GM21515 (cell line): ENCODE measurements around the gene STEAP1B.
"Not testable (repeated sequence)": the region's sequence is repeated elsewhere in the genome, so short reads cannot be mapped to it uniquely, and the experiment has no call there.

Source experiments
- ATAC-seq: cut with Tn5 transposase; IDR thresholded peaks from one replicate; pipeline ENCODE4 v1.9.1; 2021; ENCODE audit not compliant: unreplicated experiment

The STEAP1B gene

DNA sequence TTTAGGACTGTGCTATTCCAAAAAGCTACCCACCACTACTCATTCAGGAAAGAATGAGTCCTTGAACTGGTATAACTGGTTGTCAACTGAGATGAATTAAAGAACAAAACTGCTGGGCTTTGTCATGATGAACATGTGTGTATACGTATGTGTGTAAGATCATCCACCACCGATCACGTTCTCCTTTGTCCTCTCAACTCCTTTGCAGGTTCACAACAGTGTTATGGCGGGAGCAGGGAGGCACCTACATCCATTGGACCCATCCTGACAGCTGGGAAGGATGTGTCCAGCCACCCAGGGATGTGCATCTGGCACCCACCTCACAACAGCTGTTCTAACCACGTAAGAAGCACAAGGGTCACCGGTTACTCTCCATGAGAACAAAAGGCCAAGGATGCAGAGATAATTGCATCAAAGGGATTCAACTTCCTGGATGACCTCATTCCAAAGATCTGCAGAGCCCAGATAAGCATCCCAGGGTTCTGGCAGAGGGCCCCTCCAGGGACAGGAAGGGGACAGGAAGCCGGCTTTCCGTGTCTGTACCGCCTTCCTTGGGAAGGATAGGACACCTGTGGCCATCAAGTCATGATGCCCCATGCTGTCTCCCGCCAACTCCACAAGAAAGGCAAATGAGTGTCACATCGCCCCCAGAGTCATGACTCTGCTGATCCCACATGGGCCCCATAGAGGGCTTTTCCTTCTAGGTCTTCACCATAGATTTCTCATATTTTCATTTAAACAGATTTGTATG lies 66.1 kb downstream of the STEAP1B start:
- no peak for ATAC-seq

- not testable (repeated sequence) for ATAC-seq
Measured at GRCh38 chr7:22433165-22433700, 66.8 kb downstream of the STEAP1B start.

- ATAC-seq = no peak
Measured at GRCh38 chr7:22432203-22432718, 67.7 kb downstream of the STEAP1B start.

DNA sequence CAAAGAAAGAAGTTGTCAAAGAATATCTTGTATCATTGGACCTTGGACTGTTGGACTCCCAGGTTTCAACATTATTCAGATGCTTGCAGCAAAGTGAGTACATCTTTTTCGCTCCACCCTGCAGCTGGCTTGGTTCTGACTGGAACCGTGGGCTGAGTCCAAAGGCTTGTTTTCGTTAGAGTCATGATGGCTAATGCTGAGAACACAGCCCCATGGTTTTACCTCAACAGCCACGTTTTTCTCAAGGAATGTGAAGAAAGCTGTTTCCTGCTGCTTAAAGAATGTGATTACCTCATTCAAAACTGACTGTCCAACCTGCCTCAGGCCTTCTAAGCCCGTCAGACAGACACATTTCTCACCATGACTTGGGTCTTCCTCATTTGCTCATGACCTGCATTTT lies 69.5 kb downstream of the STEAP1B start:
- ATAC-seq = no peak

GRCh38 chr7:22429386-22429785 lies 70.6 kb downstream of the STEAP1B start:
- ATAC-seq = no peak

DNA sequence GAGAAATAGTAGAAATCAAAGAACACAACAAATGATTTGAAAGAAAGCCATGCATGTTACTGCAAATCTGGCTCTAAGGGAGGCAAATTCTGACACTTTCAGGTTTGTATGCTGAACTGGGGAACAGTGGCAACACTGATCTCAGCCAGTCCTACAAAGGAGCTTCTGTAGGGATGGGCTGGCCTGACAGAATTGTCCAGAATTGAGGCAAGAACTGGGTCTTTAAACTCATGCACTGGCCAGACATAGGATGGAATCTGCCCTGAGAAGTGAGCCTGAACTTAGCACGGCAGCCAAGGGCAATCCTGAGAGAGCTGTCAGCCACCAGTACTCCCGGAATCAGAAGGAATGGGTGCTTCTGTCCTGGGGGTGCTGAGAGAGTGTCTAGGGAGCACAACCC lies 72.1 kb downstream of the STEAP1B start:
- ATAC-seq = no peak

GRCh38 chr7:22427104-22427503 lies 72.9 kb downstream of the STEAP1B start:
- ATAC-seq = no peak

DNA sequence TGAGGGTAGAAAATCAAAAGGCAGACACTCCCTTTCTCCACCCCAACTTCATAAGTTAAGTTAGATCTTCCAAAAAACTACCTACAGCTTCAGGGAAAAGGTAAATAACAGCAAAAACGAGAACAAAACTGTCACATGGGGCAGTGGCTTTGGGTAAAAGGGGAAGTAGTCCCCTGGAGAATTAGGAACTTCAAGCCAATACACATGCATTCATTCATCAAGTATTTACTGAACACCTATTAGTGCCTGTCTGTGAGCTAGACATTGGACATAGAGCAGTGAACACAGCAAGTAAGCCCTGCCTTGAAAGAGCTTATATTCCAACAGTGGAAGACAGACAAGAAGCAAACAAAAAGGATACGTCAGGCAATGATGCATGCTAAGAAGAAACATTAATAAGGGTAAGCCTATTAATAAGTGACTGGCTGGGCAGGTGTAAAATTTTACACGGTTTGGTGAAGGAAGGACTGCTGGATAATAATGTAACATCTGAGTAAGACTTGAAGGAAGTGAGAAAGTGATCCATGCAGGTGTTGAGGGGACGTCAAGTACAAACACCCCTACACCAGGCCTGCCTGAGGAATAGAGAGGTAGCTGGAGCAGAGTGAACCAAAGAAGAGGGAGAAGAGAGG lies 73.4 kb downstream of the STEAP1B start:
- ATAC-seq = peak; percentile 66

DNA sequence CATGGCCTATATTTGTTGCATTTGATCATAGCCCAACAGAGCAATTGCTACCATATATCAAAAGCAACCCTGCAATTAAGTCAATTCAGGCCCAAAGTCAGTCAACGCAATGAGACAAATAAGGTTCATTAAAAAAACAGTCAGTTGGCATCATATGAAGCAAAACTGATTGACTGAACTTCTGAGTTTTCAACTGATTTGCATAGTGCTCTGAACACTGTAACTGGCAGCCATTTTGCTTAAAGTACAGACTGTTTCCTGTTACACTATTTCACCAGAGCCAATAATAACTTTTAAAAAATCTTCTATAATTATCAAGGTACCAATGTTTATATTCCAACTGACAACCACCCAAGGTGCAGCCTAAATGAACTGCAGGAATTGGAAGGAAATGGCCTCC lies 74.6 kb downstream of the STEAP1B start:
- no peak for ATAC-seq

GRCh38 chr7:22422831-22423615 lies 77.0 kb downstream of the STEAP1B start:
- no peak for ATAC-seq

- no peak for ATAC-seq
Measured at GRCh38 chr7:22420973-22421635, 78.9 kb downstream of the STEAP1B start.

GRCh38 chr7:22420008-22420407 lies 80.0 kb downstream of the STEAP1B start:
- ATAC-seq = no peak

- ATAC-seq = no peak
Measured at GRCh38 chr7:22419488-22419887, 80.5 kb downstream of the STEAP1B start.

DNA sequence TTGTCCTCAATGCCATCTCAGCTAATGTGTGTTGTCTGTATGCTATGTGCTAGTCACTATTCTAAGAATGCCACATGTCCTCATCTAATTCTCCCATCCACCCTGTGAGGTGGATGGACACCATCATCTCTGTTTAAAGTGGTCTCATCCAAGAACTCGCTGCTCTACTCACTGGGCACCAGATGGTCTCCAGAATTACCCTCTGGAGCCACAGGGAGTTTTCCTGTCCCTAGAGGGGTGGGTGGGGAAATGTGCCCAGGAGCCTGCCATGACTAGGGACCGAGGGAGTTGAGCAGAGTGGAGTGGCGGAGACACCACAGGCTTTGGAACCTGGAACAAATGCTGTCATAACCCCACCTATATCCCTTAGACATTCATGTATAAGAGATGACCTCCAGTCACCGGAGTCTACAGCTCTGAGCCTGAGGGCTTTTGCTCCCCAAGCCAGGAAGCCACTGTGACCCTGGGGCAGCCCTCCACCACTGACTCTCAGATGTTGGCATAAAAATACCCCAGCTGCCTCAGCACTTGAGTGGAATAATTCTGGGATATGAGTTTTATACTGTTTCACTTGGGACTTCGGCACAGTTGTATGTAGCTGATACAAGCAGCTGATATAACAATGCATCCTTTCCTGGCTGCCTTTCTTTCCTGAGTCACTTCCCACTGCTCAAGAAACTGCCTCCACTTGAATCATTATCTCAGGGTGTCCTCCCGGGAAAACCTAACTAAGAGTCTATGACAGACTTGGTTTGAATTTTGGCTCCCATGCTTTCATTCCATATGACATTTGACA lies 81.5 kb downstream of the STEAP1B start:
- ATAC-seq = no peak

- ATAC-seq = no peak
Measured at GRCh38 chr7:22417841-22418240, 82.1 kb downstream of the STEAP1B start.

GRCh38 chr7:22417349-22417748 lies 82.6 kb downstream of the STEAP1B start:
- ATAC-seq = no peak

- no peak for ATAC-seq
Measured at GRCh38 chr7:22414424-22414823, 85.6 kb downstream of the STEAP1B start.

GRCh38 chr7:22413211-22413610 lies 86.8 kb downstream of the STEAP1B start:
- ATAC-seq = no peak

GRCh38 chr7:22411977-22412693 lies 87.9 kb downstream of the STEAP1B start:
- ATAC-seq = no peak
